MM.1S (cell line): ENCODE results near the gene ABCC3.

Source experiments
- DNase-seq: peaks from one replicate; pipeline ENCODE4 v3.0.0-alpha.2; 2015
- H2AFZ ChIP-seq: fragments of 300-600 bp; sonication (generic); 2 replicates; pipeline ENCODE4 v1.6.0; 2016; ENCODE audit warnings: antibody characterized with exemption, low read length
- H3F3A ChIP-seq: fragments of 300-600 bp; sonication (generic); 2 replicates; pipeline ENCODE4 v1.6.1; 2016; ENCODE audit warnings: mild to moderate bottlenecking, antibody characterized with exemption, low read length, moderate library complexity, mixed read lengths; ENCODE audit not compliant: insufficient read depth
- H3K27ac ChIP-seq: fragments of 300-600 bp; sonication (generic); 2 replicates; pipeline ENCODE4 v1.5.1; 2016; ENCODE audit warnings: mild to moderate bottlenecking, low read length
- H3K27me3 ChIP-seq: fragments of 300-600 bp; sonication (generic); replicated peaks from 2 replicates; pipeline ENCODE4 v1.6.0; 2016; ENCODE audit warnings: low read length; ENCODE audit not compliant: insufficient read depth
- H3K36me3 ChIP-seq: fragments of 300-600 bp; sonication (generic); replicated peaks from 2 replicates; pipeline ENCODE4 v1.6.1; 2016; ENCODE audit warnings: mild to moderate bottlenecking, low read length, mixed read lengths; ENCODE audit not compliant: insufficient read depth
- H3K4me1 ChIP-seq: fragments of 300-600 bp; sonication (generic); 2 replicates; pipeline ENCODE4 v1.6.1; 2016; ENCODE audit warnings: low read length, mixed read lengths
- H3K4me2 ChIP-seq: fragments of 300-600 bp; sonication (generic); 2 replicates; pipeline ENCODE4 v1.6.0; 2016; ENCODE audit warnings: low read depth, low read length
- H3K4me3 ChIP-seq: fragments of 300-600 bp; sonication (generic); 2 replicates; pipeline ENCODE4 v1.5.1; 2016; ENCODE audit warnings: low read length, mixed read lengths
- H3K79me2 ChIP-seq: fragments of 300-600 bp; sonication (generic); 2 replicates; pipeline ENCODE4 v1.6.1; 2016; ENCODE audit warnings: mixed run types, low read length, mixed read lengths
- H3K9ac ChIP-seq: fragments of 300-600 bp; sonication (generic); 2 replicates; pipeline ENCODE4 v1.6.1; 2016; ENCODE audit warnings: low read length, mixed read lengths
- H3K9me2 ChIP-seq: fragments of 300-600 bp; sonication (generic); replicated peaks from 2 replicates; pipeline ENCODE4 v1.6.1; 2016; ENCODE audit warnings: mild to moderate bottlenecking, low read length, mixed read lengths; ENCODE audit not compliant: insufficient read depth
- H3K9me3 ChIP-seq: fragments of 300-600 bp; sonication (generic); replicated peaks from 2 replicates; pipeline ENCODE4 v1.6.1; 2016; ENCODE audit warnings: mild to moderate bottlenecking, low read length, mixed read lengths; ENCODE audit not compliant: insufficient read depth
- H4K20me1 ChIP-seq: fragments of 300-600 bp; sonication (generic); 2 replicates; pipeline ENCODE4 v1.6.1; 2016; ENCODE audit warnings: mild to moderate bottlenecking, low read length, moderate library complexity, mixed read lengths; ENCODE audit not compliant: insufficient read depth
- EZH2 ChIP-seq: fragments of 300-600 bp; sonication (generic); optimal IDR thresholded peaks from 2 replicates; pipeline ENCODE3; 2017; ENCODE audit warnings: low read depth, mild to moderate bottlenecking, antibody characterized with exemption, low read length, mixed read lengths
- EZH2phosphoT487 ChIP-seq: fragments of 300-600 bp; sonication (generic); IDR thresholded peaks from 2 replicates; pipeline ENCODE4 v1.6.1; 2018; ENCODE audit warnings: antibody characterized with exemption, low read length
- TF ChIP-seq, protein P1 (sequence below): fragments of 300-600 bp; sonication (generic); IDR thresholded peaks from 2 replicates; pipeline ENCODE4 v1.5.1; 2016; ENCODE audit warnings: antibody characterized with exemption, low read length, mixed read lengths

ABCC3 gene

DNA sequence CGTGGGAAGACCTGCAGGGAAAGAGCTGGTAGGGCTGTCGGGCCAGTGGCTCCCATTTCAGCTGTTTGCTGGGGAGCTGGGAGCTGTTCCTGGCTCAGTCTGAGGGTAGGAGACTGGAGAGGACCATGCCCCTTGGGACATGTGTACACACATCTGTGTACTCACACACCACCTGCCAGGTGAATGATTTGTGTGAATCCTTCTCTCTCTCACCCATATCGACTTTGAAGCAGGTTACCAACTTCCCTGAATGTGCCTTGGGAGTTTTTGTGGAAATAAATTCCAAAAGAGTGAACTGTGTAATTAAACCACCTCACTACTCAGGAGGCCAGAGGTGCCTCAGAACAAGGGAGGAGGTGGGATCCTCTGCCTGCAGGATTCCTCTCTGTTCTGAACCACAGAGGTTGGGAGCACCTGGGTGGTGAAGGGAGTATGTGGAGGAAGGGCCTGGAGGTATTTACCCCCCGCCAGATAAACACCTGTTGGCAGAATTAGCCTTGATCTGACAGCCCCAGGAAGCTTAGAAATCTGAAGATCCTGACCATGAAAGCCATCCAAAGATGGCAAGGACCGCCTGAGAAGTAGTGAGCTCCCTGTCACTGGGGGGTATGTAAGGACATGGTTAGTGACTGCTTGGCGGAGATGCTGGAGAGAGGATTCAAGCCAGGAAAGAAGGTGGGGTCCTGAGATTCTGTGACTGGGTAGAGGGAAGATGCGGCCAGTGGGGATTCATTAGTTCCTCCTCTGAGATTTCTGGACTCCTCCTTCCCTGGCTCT, 3.3 kb downstream of the ABCC3 start:
- Histone ChIP-seq H3K27ac (no peak overlapping the region), H3K79me2 (no peaks in the 10 kb centered on the region), H3K9ac (no peak overlapping the region), H4K20me1 (no peaks in the 10 kb centered on the region), H3K27me3 (peaks cover 33% of the 10 kb centered on the region), H3F3A (no peaks in the 10 kb centered on the region), H2AFZ (no peak overlapping the region), H3K36me3 (no peaks in the 10 kb centered on the region), H3K9me3 (no peaks in the 10 kb centered on the region), H3K9me2 (no peaks in the 10 kb centered on the region), H3K4me2 (no peak overlapping the region), H3K4me3 (no peak overlapping the region), H3K4me1 (no peaks in the 10 kb centered on the region)
- TF ChIP-seq, protein P1, sequence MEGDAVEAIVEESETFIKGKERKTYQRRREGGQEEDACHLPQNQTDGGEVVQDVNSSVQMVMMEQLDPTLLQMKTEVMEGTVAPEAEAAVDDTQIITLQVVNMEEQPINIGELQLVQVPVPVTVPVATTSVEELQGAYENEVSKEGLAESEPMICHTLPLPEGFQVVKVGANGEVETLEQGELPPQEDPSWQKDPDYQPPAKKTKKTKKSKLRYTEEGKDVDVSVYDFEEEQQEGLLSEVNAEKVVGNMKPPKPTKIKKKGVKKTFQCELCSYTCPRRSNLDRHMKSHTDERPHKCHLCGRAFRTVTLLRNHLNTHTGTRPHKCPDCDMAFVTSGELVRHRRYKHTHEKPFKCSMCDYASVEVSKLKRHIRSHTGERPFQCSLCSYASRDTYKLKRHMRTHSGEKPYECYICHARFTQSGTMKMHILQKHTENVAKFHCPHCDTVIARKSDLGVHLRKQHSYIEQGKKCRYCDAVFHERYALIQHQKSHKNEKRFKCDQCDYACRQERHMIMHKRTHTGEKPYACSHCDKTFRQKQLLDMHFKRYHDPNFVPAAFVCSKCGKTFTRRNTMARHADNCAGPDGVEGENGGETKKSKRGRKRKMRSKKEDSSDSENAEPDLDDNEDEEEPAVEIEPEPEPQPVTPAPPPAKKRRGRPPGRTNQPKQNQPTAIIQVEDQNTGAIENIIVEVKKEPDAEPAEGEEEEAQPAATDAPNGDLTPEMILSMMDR, result no peak
- TF ChIP-seq EZH2, result no peak
- TF ChIP-seq EZH2phosphoT487, result no peak
- no peak for DNase-seq

DNA sequence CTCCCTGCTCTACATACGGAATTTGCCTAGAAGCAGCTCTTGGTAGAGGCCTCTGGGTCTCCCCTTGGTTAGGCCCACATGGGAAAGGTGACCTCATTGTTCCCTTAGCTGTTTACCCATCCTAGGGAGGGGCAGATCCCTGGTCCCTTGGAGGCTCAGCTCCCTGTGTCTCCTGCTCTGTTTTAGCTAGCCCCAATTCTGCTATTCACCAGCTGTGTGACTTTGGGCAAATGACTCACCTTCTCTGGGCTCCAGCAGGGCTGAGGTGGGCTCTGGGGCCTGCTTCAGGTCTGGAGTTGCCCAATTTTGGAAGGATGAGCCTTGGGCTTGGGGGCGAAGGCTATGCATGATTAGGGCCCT, 3.9 kb downstream of the ABCC3 start:
- Histone ChIP-seq H3K9me2 (no peaks in the 10 kb centered on the region), H3K36me3 (no peaks in the 10 kb centered on the region), H3K4me3 (no peak overlapping the region), H4K20me1 (no peaks in the 10 kb centered on the region), H3K9me3 (no peaks in the 10 kb centered on the region), H3K4me2 (no peak overlapping the region), H3F3A (no peaks in the 10 kb centered on the region), H3K9ac (no peak overlapping the region), H3K27me3 (peaks cover 28% of the 10 kb centered on the region), H3K79me2 (no peaks in the 10 kb centered on the region), H2AFZ (no peak overlapping the region), H3K27ac (no peak overlapping the region), H3K4me1 (no peaks in the 10 kb centered on the region)
- TF ChIP-seq EZH2 (no peak), EZH2phosphoT487 (no peak)
- TF ChIP-seq, protein P1, result no peak
- no peak for DNase-seq

DNA sequence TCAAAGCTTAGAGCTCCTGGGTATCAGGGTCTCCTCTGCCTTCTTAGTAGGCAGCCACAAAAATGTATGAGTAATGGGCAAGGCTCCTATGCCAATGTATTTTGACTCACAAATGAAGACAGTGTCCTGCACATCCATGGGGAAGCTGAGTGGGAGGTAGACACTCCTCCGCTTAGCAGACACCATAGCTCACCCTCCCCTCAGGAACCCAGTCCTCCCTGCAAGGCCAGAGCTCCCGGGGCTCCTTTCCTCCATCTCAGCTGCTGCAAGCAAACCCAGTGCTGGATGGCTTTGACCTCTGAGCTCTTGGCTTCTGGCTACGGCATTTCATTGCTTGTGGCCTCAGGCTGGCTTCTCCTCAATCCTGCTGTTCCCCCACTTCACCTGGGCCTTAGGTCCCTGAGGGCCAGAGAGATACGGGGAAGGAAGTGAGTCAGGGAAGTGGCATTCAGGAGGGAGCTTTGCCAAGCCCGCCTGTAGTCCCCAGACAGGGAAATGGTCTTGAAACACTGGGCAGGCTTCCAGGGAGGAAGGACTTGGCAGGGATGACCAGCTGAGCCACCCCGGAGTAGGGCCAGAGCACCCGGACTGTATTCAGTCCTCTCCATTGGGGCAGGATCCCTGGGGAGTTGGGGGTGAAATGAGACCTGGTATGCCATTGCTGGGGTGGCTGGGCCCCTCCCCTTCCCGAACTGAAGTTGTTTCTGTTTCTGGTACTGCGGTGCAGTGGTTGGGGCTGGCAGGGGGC, 4.5 kb downstream of the ABCC3 start:
- H3F3A ChIP-seq, result no peaks in the 10 kb centered on the region
- no peak overlapping the region for H2AFZ ChIP-seq
- H3K79me2 ChIP-seq, result no peaks in the 10 kb centered on the region
- no peaks in the 10 kb centered on the region for H3K9me3 ChIP-seq
- H3K9ac ChIP-seq, result no peak overlapping the region
- H3K9me2 ChIP-seq, result no peaks in the 10 kb centered on the region
- H3K4me1 ChIP-seq, result no peaks in the 10 kb centered on the region
- no peak overlapping the region for H3K4me2 ChIP-seq
- no peak overlapping the region for H3K4me3 ChIP-seq
- TF ChIP-seq EZH2phosphoT487, result no peak
- no peak for TF ChIP-seq EZH2
- TF ChIP-seq, protein P1, result no peak
- no peak overlapping the region for H3K27ac ChIP-seq
- DNase-seq, result no peak
- peaks cover 23% of the 10 kb centered on the region for H3K27me3 ChIP-seq
- H4K20me1 ChIP-seq, result no peaks in the 10 kb centered on the region
- no peaks in the 10 kb centered on the region for H3K36me3 ChIP-seq
